Lower lobe of right lung (tissue), 2 donors: ENCODE measurements around the gene ZFR2. TPM values are rescaled to one million over a fixed set of nuclear protein-coding genes. Genes with fewer than 3 reads are reported as not detected.

Experiments used
- ATAC-seq, 2 donors: fragments of 200-7000 bp; cut with Tn5 transposase; one replicate each; pipeline ENCODE4 v1.9.1; 2020 to 2022; ENCODE audit warnings: mild to moderate bottlenecking in 2 of 2, moderate library complexity in 2 of 2
- DNase-seq: peaks from one replicate; pipeline ENCODE4 v3.0.0-alpha.2; 2020
- H3K27ac ChIP-seq: fragments of 200-600 bp; one replicate; pipeline ENCODE4 v1.8.0; 2022
- H3K27me3 ChIP-seq: fragments of 200-600 bp; one replicate; pipeline ENCODE4 v1.8.0; 2022; ENCODE audit warnings: low read depth
- H3K36me3 ChIP-seq: fragments of 200-600 bp; one replicate; pipeline ENCODE4 v1.8.0; 2022; ENCODE audit warnings: mild to moderate bottlenecking
- H3K4me1 ChIP-seq: fragments of 200-600 bp; one replicate; pipeline ENCODE4 v1.8.0; 2022
- H3K4me3 ChIP-seq: fragments of 200-600 bp; one replicate; pipeline ENCODE4 v1.8.0; 2022; ENCODE audit warnings: mild to moderate bottlenecking
- H3K9me3 ChIP-seq: fragments of 200-600 bp; one replicate; pipeline ENCODE4 v1.8.0; 2022
- CTCF ChIP-seq: fragments of 200-600 bp; IDR thresholded peaks from one replicate; pipeline ENCODE4 v1.8.0; 2022; ENCODE audit warnings: antibody characterized with exemption, mild to moderate bottlenecking
- intact Hi-C: fragments of 100-400 bp; cut with DNase I; formaldehyde crosslinking; loops from one replicate; pipeline ENCODE4 v1.11.0; 2022
- total RNA-seq: library from RNA; stranded (reverse); fragmentation: NEBNext Ultra II Directional; extraction: Animal tissue kit (Norgen Biotek cat#: 25700); gene quantifications from one replicate; pipeline ENCODE4 v1.2.1, GENCODE V29; 2021
- donor health status: DM: no; HTN: yes; CAD: no; lungs with severe emphysema.

The ZFR2 gene
- total RNA-seq, 1 donor from 2014 or later: 0.41 TPM

GRCh38 chr19:3822683-3823349 lies 46.0 kb downstream of the ZFR2 start:
- Histone ChIP-seq H3K4me3 (no peak overlapping the region), H3K9me3 (no peaks in the 10 kb centered on the region), H3K27ac (no peak overlapping the region), H3K36me3 (no peaks in the 10 kb centered on the region), H3K4me1 (peaks cover 13% of the 10 kb centered on the region), H3K27me3 (peaks cover 6% of the 10 kb centered on the region)
- intact Hi-C loops: no loop called here
- TF ChIP-seq CTCF: no peak
- DNase-seq (no peak), ATAC-seq (no peak)

GRCh38 chr19:3821857-3822364 lies 46.9 kb downstream of the ZFR2 start:
- intact Hi-C loops: no loop called here
- H3K9me3 ChIP-seq: no peaks in the 10 kb centered on the region
- no peak overlapping the region for H3K27ac ChIP-seq
- H3K4me1 ChIP-seq: peaks cover 13% of the 10 kb centered on the region
- TF ChIP-seq CTCF: peak; percentile 100
- ATAC-seq (peak; percentile 81 to 88), DNase-seq (peak; percentile 82)
- no peaks in the 10 kb centered on the region for H3K36me3 ChIP-seq
- H3K4me3 ChIP-seq: no peak overlapping the region
- peaks cover 6% of the 10 kb centered on the region for H3K27me3 ChIP-seq

- peaks cover 6% of the 10 kb centered on the region for H3K27me3 ChIP-seq
- no peak overlapping the region for H3K4me3 ChIP-seq
- peaks cover 13% of the 10 kb centered on the region for H3K4me1 ChIP-seq
- TF ChIP-seq CTCF: no peak
- H3K36me3 ChIP-seq: no peaks in the 10 kb centered on the region
- ATAC-seq (no peak), DNase-seq (no peak)
- no peaks in the 10 kb centered on the region for H3K9me3 ChIP-seq
- intact Hi-C loops: no loop called here
- H3K27ac ChIP-seq: no peak overlapping the region
Measured at GRCh38 chr19:3821156-3821555, 47.7 kb downstream of the ZFR2 start.

- no peak for DNase-seq
Measured at GRCh38 chr19:3819989-3820388, 48.8 kb downstream of the ZFR2 start.

GRCh38 chr19:3818918-3819317 lies 49.9 kb downstream of the ZFR2 start:
- peak in 1 of 2 donors; percentile 5 for ATAC-seq
- H3K4me1 ChIP-seq: peaks cover 20% of the 10 kb centered on the region
- intact Hi-C loops: no loop called here
- no peak for TF ChIP-seq CTCF
- no peak for DNase-seq
- H3K27ac ChIP-seq: peak overlapping the region; percentile 56
- peaks cover 6% of the 10 kb centered on the region for H3K27me3 ChIP-seq
- H3K36me3 ChIP-seq: no peaks in the 10 kb centered on the region
- H3K4me3 ChIP-seq: peak overlapping the region; percentile 2
- no peaks in the 10 kb centered on the region for H3K9me3 ChIP-seq

More at GRCh38 chr19:3819989-3820388, 48.8 kb downstream of the ZFR2 start:
- no peak for TF ChIP-seq CTCF
- H3K9me3 ChIP-seq: no peaks in the 10 kb centered on the region
- no peak overlapping the region for H3K27ac ChIP-seq
- ATAC-seq: no peak
- intact Hi-C loops: no loop called here
- no peaks in the 10 kb centered on the region for H3K36me3 ChIP-seq
- peaks cover 13% of the 10 kb centered on the region for H3K4me1 ChIP-seq
- H3K27me3 ChIP-seq: peaks cover 6% of the 10 kb centered on the region
- H3K4me3 ChIP-seq: no peak overlapping the region
